ENCODE measurements around the gene ZDHHC5.

ZDHHC5 gene

DNA sequence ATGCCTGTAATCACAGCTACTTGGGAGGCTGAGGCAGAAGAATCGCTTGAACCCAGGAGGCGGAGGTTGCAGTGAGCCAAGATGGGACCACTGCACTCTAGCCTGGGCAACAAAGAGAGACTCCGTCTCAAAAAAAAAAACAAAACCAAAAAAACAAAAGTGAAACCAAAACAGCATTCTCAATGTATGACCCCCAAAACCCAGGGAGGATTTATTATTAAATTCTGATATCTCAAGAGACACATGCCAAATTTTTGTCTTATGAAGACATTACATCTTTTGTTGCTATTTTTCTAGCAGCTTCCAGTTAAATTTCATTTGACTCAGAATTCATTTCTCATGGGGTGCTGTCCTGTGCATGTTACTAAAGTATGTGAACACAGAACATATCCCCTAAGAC lies 15.3 kb upstream of the ZDHHC5 start:
- POLR2A ChIA-PET = no interaction called here
- CTCF ChIA-PET = interaction anchor here (0.6 to 1.3 kb wide), 3 partner anchors 11 to 285 kb away, joined by 3 to 5 read pairs (median 5); partner anchors contain the start of gene UBE2L6
- Histone ChIP-seq H3K36me3 (ENCODE audit: control insufficient read depth in 2 of 2, insufficient read depth in 1 of 2, low read length in 2 of 2) (no peaks in the 10 kb centered on the region), H3K4me1 (ENCODE audit: control insufficient read depth, insufficient read depth, low read length) (0 out of 2 replicates have a peak, but pooled peaks cover 6% of the 10 kb centered on the region), H3K27ac (ENCODE audit: extremely low read depth, low read depth, low read length) (no peak overlapping the region), H3K9me3 (ENCODE audit: control insufficient read depth, insufficient read depth, low read depth, low read length) (no peaks in the 10 kb centered on the region), H3K4me3 (ENCODE audit: low read depth, low read length) (no peak overlapping the region)
- TF ChIP-seq, protein P1, sequence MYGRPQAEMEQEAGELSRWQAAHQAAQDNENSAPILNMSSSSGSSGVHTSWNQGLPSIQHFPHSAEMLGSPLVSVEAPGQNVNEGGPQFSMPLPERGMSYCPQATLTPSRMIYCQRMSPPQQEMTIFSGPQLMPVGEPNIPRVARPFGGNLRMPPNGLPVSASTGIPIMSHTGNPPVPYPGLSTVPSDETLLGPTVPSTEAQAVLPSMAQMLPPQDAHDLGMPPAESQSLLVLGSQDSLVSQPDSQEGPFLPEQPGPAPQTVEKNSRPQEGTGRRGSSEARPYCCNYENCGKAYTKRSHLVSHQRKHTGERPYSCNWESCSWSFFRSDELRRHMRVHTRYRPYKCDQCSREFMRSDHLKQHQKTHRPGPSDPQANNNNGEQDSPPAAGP (tag by site-specific recombination; IDR thresholded peaks at IDR 0.05) = no peak
- TF ChIP-seq ZNF521 (tag by site-specific recombination; IDR thresholded peaks at IDR 0.05) (no peak), ZNF433 (tag by site-specific recombination; IDR thresholded peaks at IDR 0.05; ENCODE audit: low read depth) (no peak), ZBTB48 (tag by site-specific recombination; IDR thresholded peaks at IDR 0.05) (no peak), MEIS1 (CRISPR knock-in tag; IDR thresholded peaks at IDR 0.05; ENCODE audit: borderline replicate concordance) (no peak), ZNF777 (tag by site-specific recombination; IDR thresholded peaks at IDR 0.05; ENCODE audit: borderline replicate concordance) (no peak)
- TF ChIP-seq, protein P2, sequence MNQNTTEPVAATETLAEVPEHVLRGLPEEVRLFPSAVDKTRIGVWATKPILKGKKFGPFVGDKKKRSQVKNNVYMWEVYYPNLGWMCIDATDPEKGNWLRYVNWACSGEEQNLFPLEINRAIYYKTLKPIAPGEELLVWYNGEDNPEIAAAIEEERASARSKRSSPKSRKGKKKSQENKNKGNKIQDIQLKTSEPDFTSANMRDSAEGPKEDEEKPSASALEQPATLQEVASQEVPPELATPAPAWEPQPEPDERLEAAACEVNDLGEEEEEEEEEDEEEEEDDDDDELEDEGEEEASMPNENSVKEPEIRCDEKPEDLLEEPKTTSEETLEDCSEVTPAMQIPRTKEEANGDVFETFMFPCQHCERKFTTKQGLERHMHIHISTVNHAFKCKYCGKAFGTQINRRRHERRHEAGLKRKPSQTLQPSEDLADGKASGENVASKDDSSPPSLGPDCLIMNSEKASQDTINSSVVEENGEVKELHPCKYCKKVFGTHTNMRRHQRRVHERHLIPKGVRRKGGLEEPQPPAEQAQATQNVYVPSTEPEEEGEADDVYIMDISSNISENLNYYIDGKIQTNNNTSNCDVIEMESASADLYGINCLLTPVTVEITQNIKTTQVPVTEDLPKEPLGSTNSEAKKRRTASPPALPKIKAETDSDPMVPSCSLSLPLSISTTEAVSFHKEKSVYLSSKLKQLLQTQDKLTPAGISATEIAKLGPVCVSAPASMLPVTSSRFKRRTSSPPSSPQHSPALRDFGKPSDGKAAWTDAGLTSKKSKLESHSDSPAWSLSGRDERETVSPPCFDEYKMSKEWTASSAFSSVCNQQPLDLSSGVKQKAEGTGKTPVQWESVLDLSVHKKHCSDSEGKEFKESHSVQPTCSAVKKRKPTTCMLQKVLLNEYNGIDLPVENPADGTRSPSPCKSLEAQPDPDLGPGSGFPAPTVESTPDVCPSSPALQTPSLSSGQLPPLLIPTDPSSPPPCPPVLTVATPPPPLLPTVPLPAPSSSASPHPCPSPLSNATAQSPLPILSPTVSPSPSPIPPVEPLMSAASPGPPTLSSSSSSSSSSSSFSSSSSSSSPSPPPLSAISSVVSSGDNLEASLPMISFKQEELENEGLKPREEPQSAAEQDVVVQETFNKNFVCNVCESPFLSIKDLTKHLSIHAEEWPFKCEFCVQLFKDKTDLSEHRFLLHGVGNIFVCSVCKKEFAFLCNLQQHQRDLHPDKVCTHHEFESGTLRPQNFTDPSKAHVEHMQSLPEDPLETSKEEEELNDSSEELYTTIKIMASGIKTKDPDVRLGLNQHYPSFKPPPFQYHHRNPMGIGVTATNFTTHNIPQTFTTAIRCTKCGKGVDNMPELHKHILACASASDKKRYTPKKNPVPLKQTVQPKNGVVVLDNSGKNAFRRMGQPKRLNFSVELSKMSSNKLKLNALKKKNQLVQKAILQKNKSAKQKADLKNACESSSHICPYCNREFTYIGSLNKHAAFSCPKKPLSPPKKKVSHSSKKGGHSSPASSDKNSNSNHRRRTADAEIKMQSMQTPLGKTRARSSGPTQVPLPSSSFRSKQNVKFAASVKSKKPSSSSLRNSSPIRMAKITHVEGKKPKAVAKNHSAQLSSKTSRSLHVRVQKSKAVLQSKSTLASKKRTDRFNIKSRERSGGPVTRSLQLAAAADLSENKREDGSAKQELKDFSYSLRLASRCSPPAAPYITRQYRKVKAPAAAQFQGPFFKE (tag by site-specific recombination; IDR thresholded peaks at IDR 0.05; ENCODE audit: borderline replicate concordance) = no peak

DNA sequence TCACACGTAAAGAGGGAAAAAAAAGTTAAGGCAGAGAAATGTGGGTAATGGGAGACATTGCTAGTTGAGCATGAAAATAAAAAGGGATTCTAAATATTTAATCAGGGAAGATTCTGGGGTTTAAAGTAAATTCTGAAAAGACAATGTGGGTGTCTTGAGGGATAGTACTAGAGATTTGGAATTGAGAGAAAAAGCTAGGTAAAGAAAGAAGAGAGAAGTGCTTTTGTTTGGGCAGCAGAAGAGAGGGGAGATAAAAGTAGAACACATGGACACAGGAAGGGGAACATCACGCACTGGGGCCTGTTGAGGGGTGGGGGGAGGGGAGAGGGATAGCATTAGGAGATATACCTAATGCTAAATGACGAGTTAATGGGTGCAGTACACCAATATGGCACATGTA lies 14.8 kb upstream of the ZDHHC5 start:
- Histone ChIP-seq H3K36me3 (ENCODE audit: control insufficient read depth in 2 of 2, insufficient read depth in 1 of 2, low read length in 2 of 2) (no peaks in the 10 kb centered on the region), H3K4me3 (ENCODE audit: low read depth, low read length) (no peak overlapping the region), H3K4me1 (ENCODE audit: control insufficient read depth, insufficient read depth, low read length) (0 out of 2 replicates have a peak, but pooled peaks cover 6% of the 10 kb centered on the region), H3K27ac (ENCODE audit: extremely low read depth, low read depth, low read length) (no peak overlapping the region), H3K9me3 (ENCODE audit: control insufficient read depth, insufficient read depth, low read depth, low read length) (no peaks in the 10 kb centered on the region)
- POLR2A ChIA-PET = no interaction called here
- CTCF ChIA-PET = interaction anchor here (0.6 to 1.3 kb wide), 4 partner anchors 9 to 85 kb away, joined by 3 to 5 read pairs (median 5); partner anchors contain the start of gene UBE2L6
- TF ChIP-seq ZNF311 (tag by site-specific recombination; IDR thresholded peaks at IDR 0.05; ENCODE audit: borderline replicate concordance) (no peak), ZNF221 (tag by site-specific recombination; IDR thresholded peaks at IDR 0.05; ENCODE audit: borderline replicate concordance) (no peak), IKZF3 (tag by site-specific recombination; IDR thresholded peaks at IDR 0.05) (no peak), ZNF302 (tag by site-specific recombination; IDR thresholded peaks at IDR 0.05; ENCODE audit: low read depth) (no peak), MYNN (tag by site-specific recombination; IDR thresholded peaks at IDR 0.05; ENCODE audit: borderline replicate concordance) (no peak), ZFP41 (tag by site-specific recombination; IDR thresholded peaks at IDR 0.05; ENCODE audit: borderline replicate concordance) (no peak), GLIS1 (tag by site-specific recombination; IDR thresholded peaks at IDR 0.05) (no peak), ZNF223 (tag by site-specific recombination; IDR thresholded peaks at IDR 0.05) (no peak), ZNF19 (tag by site-specific recombination; IDR thresholded peaks at IDR 0.05; ENCODE audit: low read depth) (no peak), KLF1 (tag by site-specific recombination; IDR thresholded peaks at IDR 0.05) (no peak), ZNF585B (tag by site-specific recombination; IDR thresholded peaks at IDR 0.05) (no peak)
- TF ChIP-seq, protein P3, sequence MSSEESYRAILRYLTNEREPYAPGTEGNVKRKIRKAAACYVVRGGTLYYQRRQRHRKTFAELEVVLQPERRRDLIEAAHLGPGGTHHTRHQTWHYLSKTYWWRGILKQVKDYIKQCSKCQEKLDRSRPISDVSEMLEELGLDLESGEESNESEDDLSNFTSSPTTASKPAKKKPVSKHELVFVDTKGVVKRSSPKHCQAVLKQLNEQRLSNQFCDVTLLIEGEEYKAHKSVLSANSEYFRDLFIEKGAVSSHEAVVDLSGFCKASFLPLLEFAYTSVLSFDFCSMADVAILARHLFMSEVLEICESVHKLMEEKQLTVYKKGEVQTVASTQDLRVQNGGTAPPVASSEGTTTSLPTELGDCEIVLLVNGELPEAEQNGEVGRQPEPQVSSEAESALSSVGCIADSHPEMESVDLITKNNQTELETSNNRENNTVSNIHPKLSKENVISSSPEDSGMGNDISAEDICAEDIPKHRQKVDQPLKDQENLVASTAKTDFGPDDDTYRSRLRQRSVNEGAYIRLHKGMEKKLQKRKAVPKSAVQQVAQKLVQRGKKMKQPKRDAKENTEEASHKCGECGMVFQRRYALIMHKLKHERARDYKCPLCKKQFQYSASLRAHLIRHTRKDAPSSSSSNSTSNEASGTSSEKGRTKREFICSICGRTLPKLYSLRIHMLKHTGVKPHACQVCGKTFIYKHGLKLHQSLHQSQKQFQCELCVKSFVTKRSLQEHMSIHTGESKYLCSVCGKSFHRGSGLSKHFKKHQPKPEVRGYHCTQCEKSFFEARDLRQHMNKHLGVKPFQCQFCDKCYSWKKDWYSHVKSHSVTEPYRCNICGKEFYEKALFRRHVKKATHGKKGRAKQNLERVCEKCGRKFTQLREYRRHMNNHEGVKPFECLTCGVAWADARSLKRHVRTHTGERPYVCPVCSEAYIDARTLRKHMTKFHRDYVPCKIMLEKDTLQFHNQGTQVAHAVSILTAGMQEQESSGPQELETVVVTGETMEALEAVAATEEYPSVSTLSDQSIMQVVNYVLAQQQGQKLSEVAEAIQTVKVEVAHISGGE (tag by site-specific recombination; conservative IDR thresholded peaks at IDR 0.05; ENCODE audit: low read depth) = no peak
- TF ChIP-seq, protein P4, sequence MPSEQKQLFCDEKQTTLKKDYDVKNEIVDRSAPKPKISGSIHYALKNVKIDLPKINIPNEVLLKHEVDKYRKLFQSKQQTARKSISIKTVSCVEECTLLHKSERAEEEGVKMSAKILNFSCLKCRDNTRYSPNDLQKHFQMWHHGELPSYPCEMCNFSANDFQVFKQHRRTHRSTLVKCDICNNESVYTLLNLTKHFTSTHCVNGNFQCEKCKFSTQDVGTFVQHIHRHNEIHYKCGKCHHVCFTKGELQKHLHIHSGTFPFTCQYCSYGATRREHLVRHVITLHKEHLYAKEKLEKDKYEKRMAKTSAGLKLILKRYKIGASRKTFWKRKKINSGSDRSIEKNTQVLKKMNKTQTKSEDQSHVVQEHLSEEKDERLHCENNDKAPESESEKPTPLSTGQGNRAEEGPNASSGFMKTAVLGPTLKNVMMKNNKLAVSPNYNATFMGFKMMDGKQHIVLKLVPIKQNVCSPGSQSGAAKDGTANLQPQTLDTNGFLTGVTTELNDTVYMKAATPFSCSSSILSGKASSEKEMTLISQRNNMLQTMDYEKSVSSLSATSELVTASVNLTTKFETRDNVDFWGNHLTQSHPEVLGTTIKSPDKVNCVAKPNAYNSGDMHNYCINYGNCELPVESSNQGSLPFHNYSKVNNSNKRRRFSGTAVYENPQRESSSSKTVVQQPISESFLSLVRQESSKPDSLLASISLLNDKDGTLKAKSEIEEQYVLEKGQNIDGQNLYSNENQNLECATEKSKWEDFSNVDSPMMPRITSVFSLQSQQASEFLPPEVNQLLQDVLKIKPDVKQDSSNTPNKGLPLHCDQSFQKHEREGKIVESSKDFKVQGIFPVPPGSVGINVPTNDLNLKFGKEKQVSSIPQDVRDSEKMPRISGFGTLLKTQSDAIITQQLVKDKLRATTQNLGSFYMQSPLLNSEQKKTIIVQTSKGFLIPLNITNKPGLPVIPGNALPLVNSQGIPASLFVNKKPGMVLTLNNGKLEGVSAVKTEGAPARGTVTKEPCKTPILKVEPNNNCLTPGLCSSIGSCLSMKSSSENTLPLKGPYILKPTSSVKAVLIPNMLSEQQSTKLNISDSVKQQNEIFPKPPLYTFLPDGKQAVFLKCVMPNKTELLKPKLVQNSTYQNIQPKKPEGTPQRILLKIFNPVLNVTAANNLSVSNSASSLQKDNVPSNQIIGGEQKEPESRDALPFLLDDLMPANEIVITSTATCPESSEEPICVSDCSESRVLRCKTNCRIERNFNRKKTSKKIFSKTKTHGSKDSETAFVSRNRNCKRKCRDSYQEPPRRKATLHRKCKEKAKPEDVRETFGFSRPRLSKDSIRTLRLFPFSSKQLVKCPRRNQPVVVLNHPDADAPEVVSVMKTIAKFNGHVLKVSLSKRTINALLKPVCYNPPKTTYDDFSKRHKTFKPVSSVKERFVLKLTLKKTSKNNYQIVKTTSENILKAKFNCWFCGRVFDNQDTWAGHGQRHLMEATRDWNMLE (tag by site-specific recombination; conservative IDR thresholded peaks at IDR 0.05; ENCODE audit: low read depth) = no peak

Data from HEK293 (cell line).